ENCODE measurements around the gene CCND1. TPM values are rescaled to one million over a fixed set of nuclear protein-coding genes. Genes with fewer than 3 reads are reported as not detected.
"Not testable (repeated sequence)": the region's sequence is repeated elsewhere in the genome, so short reads cannot be mapped to it uniquely, and the experiment has no call there.

Gene CCND1
- total RNA-seq, 8 experiments from 2014 or later: 6.9 to 477 (median 84.7) TPM

GRCh38 chr11:69605737-69606526 is 35.0 kb upstream of the CCND1 start:
- 81 to 100% (median 96%) methylated on average over 1 to 8 of the region's 18 CpGs; no CpG with 5 or more reads in 1 of the 10 experiments for WGBS, 10 experiments
- no peak overlapping the region for H3K27ac ChIP-seq
- peaks cover 14 to 15% of the 10 kb centered on the region in 2 donors for H3K4me1 ChIP-seq (replicated peaks in 1 of 2)
- in situ Hi-C loops (cut with MboI; ENCODE audit: low pct_unique_long_range_greater_than_20kb in 2 of 9, low sequenced_read_pairs in 9 of 9, unreplicated experiment in 9 of 9): no loop called here
- H3K4me3 ChIP-seq: no peak overlapping the region
- ATAC-seq (replicated peaks in 6 of 8): no peak

GRCh38 chr11:69609351-69609750 is 31.6 kb upstream of the CCND1 start:
- no peak for ATAC-seq (replicated peaks in 6 of 8)

GRCh38 chr11:69611548-69612526 is 29.1 kb upstream of the CCND1 start:
- no peaks in the 10 kb centered on the region for H3K4me1 ChIP-seq (replicated peaks in 1 of 2)
- H3K4me3 ChIP-seq: no peak overlapping the region
- H3K27ac ChIP-seq: no peak overlapping the region
- no peak for ATAC-seq (replicated peaks in 6 of 8)
- WGBS, 10 experiments: 0 to 91% (median 70%) methylated on average over 1 to 8 of the region's 17 CpGs
- in situ Hi-C loops (cut with MboI; ENCODE audit: low pct_unique_long_range_greater_than_20kb in 2 of 9, low sequenced_read_pairs in 9 of 9, unreplicated experiment in 9 of 9): no loop called here

More at GRCh38 chr11:69609351-69609750, 31.6 kb upstream of the CCND1 start:
- H3K27ac ChIP-seq: no peak overlapping the region
- 80 to 100% (median 83%) methylated on average over 2 of the region's 2 CpGs; no CpG with 5 or more reads in 5 of the 10 experiments for WGBS, 10 experiments
- H3K4me3 ChIP-seq: no peak overlapping the region
- in situ Hi-C loops (cut with MboI; ENCODE audit: low pct_unique_long_range_greater_than_20kb in 2 of 9, low sequenced_read_pairs in 9 of 9, unreplicated experiment in 9 of 9): no loop called here
- no peaks in the 10 kb centered on the region for H3K4me1 ChIP-seq (replicated peaks in 1 of 2)

GRCh38 chr11:69613594-69613993 is 27.4 kb upstream of the CCND1 start:
- Histone ChIP-seq H3K4me3 (no peak overlapping the region), H3K27ac (no peak overlapping the region), H3K4me1 (replicated peaks in 1 of 2) (no peaks in the 10 kb centered on the region)
- ATAC-seq (replicated peaks in 6 of 8): no peak
- in situ Hi-C loops (cut with MboI; ENCODE audit: low pct_unique_long_range_greater_than_20kb in 2 of 9, low sequenced_read_pairs in 9 of 9, unreplicated experiment in 9 of 9): no loop called here
- WGBS, 10 experiments: 80 to 100% (median 90%) methylated on average over 2 to 4 of the region's 9 CpGs; no CpG with 5 or more reads in 4 of the 10 experiments

- no peak overlapping the region for H3K4me3 ChIP-seq
- H3K27ac ChIP-seq: no peak overlapping the region
- in situ Hi-C loops (cut with MboI; ENCODE audit: low pct_unique_long_range_greater_than_20kb in 2 of 9, low sequenced_read_pairs in 9 of 9, unreplicated experiment in 9 of 9): no loop called here
- no peak for ATAC-seq (replicated peaks in 6 of 8)
- no peaks in the 10 kb centered on the region for H3K4me1 ChIP-seq (replicated peaks in 1 of 2)
- 60 to 100% (median 89%) methylated on average over 1 to 7 of the region's 8 CpGs; no CpG with 5 or more reads in 4 of the 10 experiments for WGBS, 10 experiments
Measured at GRCh38 chr11:69614085-69614484, 26.9 kb upstream of the CCND1 start.

- H3K4me3 ChIP-seq: no peak overlapping the region
- H3K27ac ChIP-seq: no peak overlapping the region
- 70 to 100% (median 74%) methylated on average over 1 to 6 of the region's 16 CpGs; no CpG with 5 or more reads in 5 of the 10 experiments for WGBS, 10 experiments
- in situ Hi-C loops (cut with MboI; ENCODE audit: low pct_unique_long_range_greater_than_20kb in 2 of 9, low sequenced_read_pairs in 9 of 9, unreplicated experiment in 9 of 9): no loop called here
- ATAC-seq (replicated peaks in 6 of 8): peak in 2 of 8 experiments; percentile 10 to 21
- no peaks in the 10 kb centered on the region for H3K4me1 ChIP-seq (replicated peaks in 1 of 2)
Measured at GRCh38 chr11:69615545-69616278, 25.2 kb upstream of the CCND1 start.

GRCh38 chr11:69617220-69617619 is 23.7 kb upstream of the CCND1 start:
- Histone ChIP-seq H3K4me1 (replicated peaks in 1 of 2) (no peaks in the 10 kb centered on the region), H3K4me3 (no peak overlapping the region), H3K27ac (no peak overlapping the region)
- no peak for ATAC-seq (replicated peaks in 6 of 8)
- in situ Hi-C loops (cut with MboI; ENCODE audit: low pct_unique_long_range_greater_than_20kb in 2 of 9, low sequenced_read_pairs in 9 of 9, unreplicated experiment in 9 of 9): no loop called here
- 60 to 100% (median 92%) methylated on average over 1 to 3 of the region's 4 CpGs; no CpG with 5 or more reads in 6 of the 10 experiments for WGBS, 10 experiments

- in situ Hi-C loops (cut with MboI; ENCODE audit: low pct_unique_long_range_greater_than_20kb in 2 of 9, low sequenced_read_pairs in 9 of 9, unreplicated experiment in 9 of 9): no loop called here
- Histone ChIP-seq H3K4me1 (replicated peaks in 1 of 2) (no peaks in the 10 kb centered on the region), H3K4me3 (no peak overlapping the region), H3K27ac (no peak overlapping the region)
- ATAC-seq (replicated peaks in 6 of 8): no peak
- 38 to 100% (median 83%) methylated on average over 1 to 5 of the region's 10 CpGs; no CpG with 5 or more reads in 5 of the 10 experiments for WGBS, 10 experiments
Measured at GRCh38 chr11:69617682-69618081, 23.3 kb upstream of the CCND1 start.

- in situ Hi-C loops (cut with MboI; ENCODE audit: low pct_unique_long_range_greater_than_20kb in 2 of 9, low sequenced_read_pairs in 9 of 9, unreplicated experiment in 9 of 9): no loop called here
- no peak overlapping the region for H3K4me3 ChIP-seq
- no peaks in the 10 kb centered on the region for H3K4me1 ChIP-seq (replicated peaks in 1 of 2)
- H3K27ac ChIP-seq: no peak overlapping the region
- ATAC-seq (replicated peaks in 6 of 8): no peak
- 80 to 100% (median 83%) methylated on average over 1 to 4 of the region's 8 CpGs; no CpG with 5 or more reads in 6 of the 10 experiments for WGBS, 10 experiments
Measured at GRCh38 chr11:69618237-69618636, 22.7 kb upstream of the CCND1 start.

GRCh38 chr11:69620683-69621290 is 20.2 kb upstream of the CCND1 start:
- H3K27ac ChIP-seq: no peak overlapping the region
- peak in 2 of 8 experiments; percentile 35 to 49 for ATAC-seq (replicated peaks in 6 of 8)
- in situ Hi-C loops (cut with MboI; ENCODE audit: low pct_unique_long_range_greater_than_20kb in 2 of 9, low sequenced_read_pairs in 9 of 9, unreplicated experiment in 9 of 9): no loop called here
- H3K4me3 ChIP-seq: no peak overlapping the region
- WGBS, 10 experiments: 0 to 100% (median 74%) methylated on average over 1 to 2 of the region's 2 CpGs
- no peaks in the 10 kb centered on the region for H3K4me1 ChIP-seq (replicated peaks in 1 of 2)

GRCh38 chr11:69622097-69622681 is 18.8 kb upstream of the CCND1 start:
- H3K4me3 ChIP-seq; H3K4me1 ChIP-seq (replicated peaks in 1 of 2); ATAC-seq (replicated peaks in 6 of 8); H3K27ac ChIP-seq; in situ Hi-C loops (cut with MboI; ENCODE audit: low pct_unique_long_range_greater_than_20kb in 2 of 9, low sequenced_read_pairs in 9 of 9, unreplicated experiment in 9 of 9): not testable (repeated sequence)
- WGBS, 10 experiments: 80 to 100% (median 93%) methylated on average over 1 to 7 of the region's 8 CpGs; no CpG with 5 or more reads in 4 of the 10 experiments

GRCh38 chr11:69624293-69624692 is 16.7 kb upstream of the CCND1 start:
- no peak for ATAC-seq (replicated peaks in 6 of 8)
- H3K4me3 ChIP-seq: no peak overlapping the region
- 91 to 100% methylated on average over 1 of the region's 1 CpG; no CpG with 5 or more reads in 8 of the 10 experiments for WGBS, 10 experiments
- in situ Hi-C loops (cut with MboI; ENCODE audit: low pct_unique_long_range_greater_than_20kb in 2 of 9, low sequenced_read_pairs in 9 of 9, unreplicated experiment in 9 of 9): no loop called here
- H3K4me1 ChIP-seq (replicated peaks in 1 of 2): no peaks in the 10 kb centered on the region
- H3K27ac ChIP-seq: no peak overlapping the region

Data from motor neuron (in vitro differentiated cells).